Vagina (tissue), 2 donors: ENCODE data around the gene BMP2K. TPM values are rescaled to one million over a fixed set of nuclear protein-coding genes. Genes with fewer than 3 reads are reported as not detected.

Source experiments
- DNase-seq, 2 donors: peaks; one replicate each; pipeline ENCODE4 v3.0.0-alpha.2; 2017; ENCODE audit errors: extremely low spot score in 2 of 2
- H3K27ac ChIP-seq: fragments of 200-600 bp; sonication (generic); one replicate; pipeline ENCODE4 v1.5.1; 2019
- H3K27me3 ChIP-seq: fragments of 200-600 bp; sonication (generic); one replicate; pipeline ENCODE4 v1.5.1; 2019
- H3K36me3 ChIP-seq, 2 donors: fragments of 200-600 bp; sonication (generic); one replicate each; pipeline ENCODE4 v1.5.1; 2017 to 2019
- H3K4me1 ChIP-seq: fragments of 200-600 bp; sonication (generic); one replicate; pipeline ENCODE4 v1.5.1; 2019
- H3K4me3 ChIP-seq, 2 donors: fragments of 200-600 bp; sonication (generic); 1 replicate in 1 of 2; 2 replicates in 1 of 2; pipeline ENCODE4 v1.5.1; 2016 to 2019
- H3K9me3 ChIP-seq: fragments of 200-600 bp; sonication (generic); one replicate; pipeline ENCODE4 v1.5.1; 2019
- CTCF ChIP-seq, 3 experiments: fragments of 450-650 bp in 2 of 3; fragments of 200-600 bp in 1 of 3; sonication (generic) in 1 of 3; IDR thresholded peaks; one replicate each; pipeline ENCODE4 v1.5.1; 2017 to 2019; ENCODE audit warnings: antibody characterized with exemption in 3 of 3, mild to moderate bottlenecking in 2 of 3, moderate library complexity in 2 of 3
- POLR2A ChIP-seq, 2 donors: fragments of 450-650 bp; IDR thresholded peaks; one replicate each; pipeline ENCODE4 v1.6.1; 2017; ENCODE audit warnings: antibody characterized with exemption in 2 of 2, mild to moderate bottlenecking in 2 of 2, moderate library complexity in 2 of 2
- POLR2AphosphoS5 ChIP-seq, 2 donors: sonication (generic); formaldehyde crosslinking; IDR thresholded peaks; one replicate each; pipeline ENCODE4 v1.9.0; 2017; ENCODE audit warnings: antibody characterized with exemption in 2 of 2, mild to moderate bottlenecking in 2 of 2, low read depth in 1 of 2; ENCODE audit not compliant: insufficient read depth in 1 of 2
- intact Hi-C: fragments of 100-400 bp; cut with DNase I; formaldehyde crosslinking; loops from one replicate; pipeline ENCODE4 v1.15.1; 2023
- total RNA-seq: library from RNA; depleted of rRNA; stranded (reverse); fragments of >200 nt; gene quantifications from one replicate; pipeline ENCODE4 v1.2.3, GENCODE V29; 2016

Gene BMP2K
- 34.9 TPM for total RNA-seq

GRCh38 chr4:78776079-78776728 is at the start of gene BMP2K:
Gene BMP2K (plus strand): TSS chr4:78776350. CDS start chr4:78776544, 194 bp downstream.
- Histone ChIP-seq H3K9me3 (no peaks in the 10 kb centered on the region), H3K27me3 (no peaks in the 10 kb centered on the region), H3K27ac (peak within 1 kb of the TSS; percentile 99), H3K36me3 (no peaks in the 10 kb centered on the region), H3K4me1 (peaks cover 37% of the 10 kb centered on the region), H3K4me3 (peak within 1 kb of the TSS; percentile 94 to 96)
- peak in 1 of 2 donors; percentile 88 for DNase-seq
- intact Hi-C loops: no loop called here
- TF ChIP-seq POLR2AphosphoS5 (IDR thresholded peaks at IDR 0.05; ENCODE audit: insufficient read depth in 1 of 2, low read depth in 1 of 2) (no peak), CTCF (IDR thresholded peaks at IDR 0.05) (no peak), POLR2A (IDR thresholded peaks at IDR 0.05) (peak in 1 of 2 donors; percentile 46)

DNA sequence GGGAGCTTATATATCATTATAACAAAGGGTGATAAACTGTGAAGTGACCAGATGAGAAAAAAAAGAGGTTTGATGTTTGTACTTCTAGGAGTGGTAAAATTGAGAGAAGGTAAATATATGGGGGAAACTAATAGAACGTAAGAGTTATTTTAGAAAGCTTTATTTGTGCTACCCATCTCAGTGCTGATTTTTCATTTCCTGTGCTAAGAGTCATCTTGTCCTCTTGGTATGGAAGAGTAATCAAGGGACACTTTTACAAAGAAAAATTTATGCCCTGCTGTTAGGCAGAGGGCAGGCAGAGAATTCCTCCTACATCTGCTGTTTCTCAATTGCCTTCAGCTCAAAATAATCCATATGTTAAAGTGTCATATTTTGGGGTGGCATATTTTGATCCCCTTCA is 49.6 kb upstream of the BMP2K start:
- no peaks in the 10 kb centered on the region for H3K4me1 ChIP-seq
- no peak overlapping the region for H3K4me3 ChIP-seq
- no peaks in the 10 kb centered on the region for H3K36me3 ChIP-seq
- DNase-seq: no peak
- H3K9me3 ChIP-seq: no peaks in the 10 kb centered on the region
- no peak for TF ChIP-seq POLR2AphosphoS5 (IDR thresholded peaks at IDR 0.05; ENCODE audit: insufficient read depth in 1 of 2, low read depth in 1 of 2)
- no peak for TF ChIP-seq CTCF (IDR thresholded peaks at IDR 0.05)
- TF ChIP-seq POLR2A (IDR thresholded peaks at IDR 0.05): no peak
- intact Hi-C loops: no loop called here
- no peaks in the 10 kb centered on the region for H3K27me3 ChIP-seq
- H3K27ac ChIP-seq: no peak overlapping the region

DNA sequence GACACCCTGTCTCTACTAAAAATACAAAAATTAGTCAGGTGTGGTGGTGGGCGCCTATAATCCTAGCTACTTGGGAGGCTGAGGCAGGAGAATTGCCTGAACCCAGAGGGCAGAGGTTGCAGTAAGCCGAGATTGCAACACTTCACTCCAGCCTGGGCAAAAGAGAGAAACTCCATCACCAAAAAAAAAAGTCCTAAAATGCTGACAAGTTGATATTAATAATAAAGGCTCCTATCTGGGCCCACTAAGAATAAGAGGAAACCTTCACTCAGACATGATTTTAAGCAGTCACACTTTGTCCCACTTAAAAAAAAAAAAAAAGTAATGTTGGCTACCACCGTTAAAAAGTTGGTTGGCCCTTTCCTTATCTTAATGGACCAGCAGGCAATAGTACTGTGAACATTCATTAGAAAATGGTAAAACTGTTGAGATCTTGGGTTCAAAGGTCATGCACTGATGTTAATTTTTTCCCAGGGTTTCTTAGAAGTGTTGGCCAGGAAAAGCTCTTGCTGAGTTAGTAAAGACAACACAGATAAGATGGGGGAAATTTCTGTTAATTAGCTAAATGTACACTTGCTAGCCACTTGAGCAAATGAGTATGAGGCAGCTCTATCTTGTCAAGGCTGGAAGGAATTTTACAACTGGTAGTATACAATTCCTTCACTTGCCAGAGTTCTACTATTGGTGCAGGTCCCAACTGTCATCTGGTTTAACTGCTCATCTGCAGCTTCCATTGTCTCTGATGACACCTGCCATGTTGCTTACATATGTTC is 43.6 kb upstream of the BMP2K start:
- H3K4me1 ChIP-seq: no peaks in the 10 kb centered on the region
- H3K27me3 ChIP-seq: no peaks in the 10 kb centered on the region
- TF ChIP-seq CTCF (IDR thresholded peaks at IDR 0.05): no peak
- peak in 1 of 2 donors; percentile 11 for TF ChIP-seq POLR2AphosphoS5 (IDR thresholded peaks at IDR 0.05; ENCODE audit: insufficient read depth in 1 of 2, low read depth in 1 of 2)
- H3K9me3 ChIP-seq: no peaks in the 10 kb centered on the region
- intact Hi-C loops: no loop called here
- H3K36me3 ChIP-seq: no peaks in the 10 kb centered on the region
- no peak for DNase-seq
- no peak overlapping the region for H3K27ac ChIP-seq
- H3K4me3 ChIP-seq: no peak overlapping the region

- Histone ChIP-seq H3K4me1 (no peaks in the 10 kb centered on the region), H3K27ac (no peak overlapping the region), H3K36me3 (no peaks in the 10 kb centered on the region), H3K27me3 (no peaks in the 10 kb centered on the region), H3K9me3 (no peaks in the 10 kb centered on the region), H3K4me3 (no peak overlapping the region)
- intact Hi-C loops: no loop called here
- no peak for TF ChIP-seq POLR2A (IDR thresholded peaks at IDR 0.05)
- no peak for TF ChIP-seq CTCF (IDR thresholded peaks at IDR 0.05)
- no peak for TF ChIP-seq POLR2AphosphoS5 (IDR thresholded peaks at IDR 0.05; ENCODE audit: insufficient read depth in 1 of 2, low read depth in 1 of 2)
- DNase-seq: no peak
These were observed 41.5 kb upstream of the BMP2K start for GRCh38 chr4:78734441-78735162.
